ENCODE data around the gene PPT2. TPM values are rescaled to one million over a fixed set of nuclear protein-coding genes. Genes with fewer than 3 reads are reported as not detected.
"Not testable (repeated sequence)": the region's sequence is repeated elsewhere in the genome, so short reads cannot be mapped to it uniquely, and the experiment has no call there.

PPT2 gene
- total and polyA plus RNA-seq, 2 of the 13 experiments (the other 11 are each of a cell fraction or from before 2014, with no cell fraction given): 39.2 to 61.8 TPM

DNA sequence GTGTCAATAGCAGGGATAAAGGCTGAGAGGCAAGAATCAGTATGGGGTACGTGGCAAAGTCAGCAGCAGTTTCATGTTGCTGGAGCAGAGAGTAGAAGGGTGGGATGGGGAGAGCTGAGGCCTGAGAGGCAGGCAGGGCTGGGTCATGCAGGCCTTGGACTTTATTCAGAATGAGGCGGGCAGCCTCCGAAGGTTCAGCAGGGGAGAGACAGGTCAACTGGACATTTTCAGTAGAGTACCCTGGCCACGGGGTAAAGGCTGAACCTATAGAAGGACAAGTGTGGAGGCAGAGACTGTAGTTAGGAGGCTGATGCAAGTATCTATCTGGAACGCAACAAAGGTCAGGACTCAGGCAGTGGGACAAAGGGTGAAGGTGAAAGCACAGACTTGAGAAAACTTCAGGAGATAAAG is 56.3 kb downstream of the PPT2 start (continued):
- TF ChIP-seq CREB3 (CRISPR knock-in tag; IDR thresholded peaks at IDR 0.05) (no peak), NFE2L2 (IDR thresholded peaks at IDR 0.05; ENCODE audit: low read length) (no peak), POGZ (CRISPR knock-in tag; IDR thresholded peaks at IDR 0.05) (0 out of 2 replicates have a peak, but pooled peaks have one; percentile 29), TBL1XR1 (IDR thresholded peaks at IDR 0.05; ENCODE audit: borderline replicate concordance, low read length, partially characterized antibody) (peak; percentile 50), ZNF414 (CRISPR knock-in tag; IDR thresholded peaks at IDR 0.05) (no peak), STAG1 (CRISPR knock-in tag; IDR thresholded peaks at IDR 0.05) (no peak), HNF4G (IDR thresholded peaks at IDR 0.05; ENCODE audit: borderline replicate concordance, low read depth, low read length) (peak; percentile 57; the same call in 1 of the 2 replicates), HNF4G (CRISPR knock-in tag; IDR thresholded peaks at IDR 0.05; ENCODE audit: borderline replicate concordance, low read depth) (no peak), ZSCAN25 (CRISPR knock-in tag; IDR thresholded peaks at IDR 0.05) (peak; percentile 97)

DNA sequence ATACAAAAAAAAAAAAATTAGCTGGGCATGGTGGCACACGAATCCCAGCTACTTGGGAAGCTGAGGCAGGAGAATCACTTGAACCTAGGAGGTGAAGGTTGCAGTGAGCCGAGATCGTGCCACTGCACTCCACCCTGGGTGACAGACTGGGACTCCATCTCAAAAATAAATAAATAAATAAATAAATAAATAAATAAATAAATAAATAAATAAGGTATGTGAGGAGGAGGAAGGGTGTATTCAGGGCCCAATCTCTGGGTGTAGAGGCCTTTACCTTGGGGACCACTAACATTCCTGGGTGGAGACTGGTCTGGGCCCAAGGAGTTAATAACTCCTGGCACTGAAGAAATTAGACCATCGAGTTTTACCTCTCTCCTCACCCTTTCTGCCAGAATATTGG is 57.5 kb downstream of the PPT2 start:
- H3K27ac ChIP-seq (ENCODE audit: extremely low read length, insufficient read depth, low read length); H3K9me3 ChIP-seq (ENCODE audit: low read length); BruUV-seq (replicated peaks); ATAC-seq; POLR2A ChIA-PET; intact Hi-C loops (cut with micrococcal nuclease; ENCODE audit: unreplicated experiment); FAIRE-seq; H3K4me3 ChIP-seq (replicated peaks in 1 of 3; ENCODE audit: insufficient read depth in 1 of 3, low read depth in 2 of 3, low read length in 3 of 3); H2AFZ ChIP-seq (ENCODE audit: low read length); CTCF ChIA-PET (ENCODE audit: low intra/inter-chr PET ratio, low total read pairs); H3K9ac ChIP-seq (ENCODE audit: insufficient read depth, low read depth, low read length); H3K4me2 ChIP-seq (ENCODE audit: low read depth, low read length); H4K20me1 ChIP-seq (ENCODE audit: insufficient read depth, low read length); in situ Hi-C loops (cut with HindIII; ENCODE audit: extremely low pct_ligation_motif_present, low pct_unique_long_range_greater_than_20kb); DNase-seq (ENCODE audit: low spot score); H3K79me2 ChIP-seq (ENCODE audit: insufficient read depth, low read length); H3K36me3 ChIP-seq (replicated peaks in 1 of 2; ENCODE audit: control insufficient read depth in 1 of 2, insufficient read depth in 2 of 2, low read length in 2 of 2): not testable (repeated sequence)
- Histone ChIP-seq H3K27me3 (ENCODE audit: control insufficient read depth in 1 of 2, insufficient read depth in 2 of 2, low read length in 2 of 2) (peaks cover 4 to 17% of the 10 kb centered on the region in 2 experiments; a peak in 3 of 5 replicates), H3K4me1 (ENCODE audit: insufficient read depth, low read length) (peaks cover 24% of the 10 kb centered on the region)
- 37% methylated on average over 4 of the region's 4 CpGs for WGBS (ENCODE audit: low lambda C conversion rate)
